HepG2 (cell line): ENCODE results near the gene ACSL6. TPM values are rescaled to one million over a fixed set of nuclear protein-coding genes. Genes with fewer than 3 reads are reported as not detected.

Source experiments
- ETV6 ChIP-seq: sonication (generic); formaldehyde crosslinking; conservative IDR thresholded peaks from 2 replicates; pipeline ENCODE4 v1.4.0; 2020; ENCODE audit warnings: missing genetic modification reagents
- FOSL2 ChIP-seq: sonication (generic); formaldehyde crosslinking; IDR thresholded peaks from 2 replicates; pipeline ENCODE4 v1.4.0; 2020; ENCODE audit warnings: missing genetic modification reagents
- MBNL3 ChIP-seq: fragments of 250-450 bp; sonication (Bioruptor Pico); conservative IDR thresholded peaks from 2 replicates; pipeline ENCODE4 v1.8.0; 2022; ENCODE audit warnings: mild to moderate bottlenecking, inconsistent platforms
- NFIC ChIP-seq: IDR thresholded peaks from 2 replicates; pipeline ENCODE4 v1.6.1; 2012; ENCODE audit warnings: mild to moderate bottlenecking, low read length, inconsistent platforms
- NFKBIZ ChIP-seq: IDR thresholded peaks from 2 replicates; pipeline ENCODE4 v1.6.1; 2018; ENCODE audit warnings: missing genetic modification reagents, missing compliant biosample characterization
- PPARG ChIP-seq: conservative IDR thresholded peaks from 2 replicates; pipeline ENCODE4 v1.6.1; 2016; ENCODE audit warnings: missing biosample characterization, missing genetic modification reagents
- RARG ChIP-seq: sonication (generic); formaldehyde crosslinking; IDR thresholded peaks from 2 replicates; pipeline ENCODE4 v1.4.0; 2020; ENCODE audit warnings: low read depth, mild to moderate bottlenecking, missing genetic modification reagents
- TEAD2 ChIP-seq: sonication (generic); formaldehyde crosslinking; IDR thresholded peaks from 2 replicates; pipeline ENCODE4 v1.9.0; 2021; ENCODE audit warnings: missing genetic modification reagents
- TP53 ChIP-seq: sonication (generic); formaldehyde crosslinking; conservative IDR thresholded peaks from 2 replicates; pipeline ENCODE4 v1.4.0; 2020; ENCODE audit warnings: missing genetic modification reagents
- ZNF17 ChIP-seq: sonication (generic); formaldehyde crosslinking; IDR thresholded peaks from 2 replicates; pipeline ENCODE4 v1.5.0; 2020; ENCODE audit warnings: mild to moderate bottlenecking, missing genetic modification reagents
- ZNF629 ChIP-seq: sonication (generic); formaldehyde crosslinking; conservative IDR thresholded peaks from 2 replicates; pipeline ENCODE4 v1.5.0; 2020; ENCODE audit warnings: missing genetic modification reagents
- ZNF775 ChIP-seq: sonication (generic); formaldehyde crosslinking; IDR thresholded peaks from 2 replicates; pipeline ENCODE4 v1.4.0; 2020; ENCODE audit warnings: missing genetic modification reagents, mild to moderate bottlenecking, moderate library complexity, borderline replicate concordance
- ZSCAN30 ChIP-seq: sonication (generic); formaldehyde crosslinking; IDR thresholded peaks from 2 replicates; pipeline ENCODE4 v1.5.0; 2020; ENCODE audit warnings: mild to moderate bottlenecking, missing genetic modification reagents
- polyA plus RNA-seq, 8 experiments: library from polyadenylated mRNA; depleted of rRNA in 3 of 8; stranded (reverse) in 7 of 8; unstranded in 1 of 8; fragments of >200 nt; fragmentation: Illumina TruSeq in 4 of 8; extraction: Trizol in 4 of 8; gene quantifications; 2 replicates each; pipeline versions ENCODE4 v1.2.1 to v1.2.3, GENCODE V29; 2011 to 2016; ENCODE audit warnings: low read depth in 4 of 8, missing spikeins in 1 of 8, mixed read lengths in 1 of 8; ENCODE audit not compliant: insufficient read depth in 1 of 8
- total RNA-seq, 5 experiments: library from RNA; depleted of rRNA; stranded (reverse); fragments of >200 nt; fragmentation: Illumina TruSeq; extraction: Trizol; gene quantifications; 2 replicates each; pipeline ENCODE4 v1.2.3, GENCODE V29; 2016; ENCODE audit warnings: low read depth in 1 of 5
- TF ChIP-seq, protein P1 (sequence below): sonication (generic); formaldehyde crosslinking; IDR thresholded peaks from 2 replicates; pipeline ENCODE4 v1.5.1; 2020; ENCODE audit warnings: missing genetic modification reagents, mild to moderate bottlenecking, borderline replicate concordance
- TF ChIP-seq, protein P2 (sequence below): sonication (generic); formaldehyde crosslinking; IDR thresholded peaks from 2 replicates; pipeline ENCODE4 v1.5.0; 2020; ENCODE audit warnings: missing genetic modification reagents
- TF ChIP-seq, protein P3 (sequence below): sonication (generic); formaldehyde crosslinking; IDR thresholded peaks from 2 replicates; pipeline ENCODE4 v1.5.0; 2020; ENCODE audit warnings: mild to moderate bottlenecking, missing genetic modification reagents, borderline replicate concordance
- TF ChIP-seq, protein P4 (sequence below): sonication (generic); formaldehyde crosslinking; IDR thresholded peaks from 2 replicates; pipeline ENCODE4 v1.9.0; 2021; ENCODE audit warnings: missing genetic modification reagents, mild to moderate bottlenecking, borderline replicate concordance

The ACSL6 gene
- total and polyA plus RNA-seq, 2 of the 13 experiments (the other 11 are each of a cell fraction or from before 2014, with no cell fraction given), result 3.7 to 3.8 TPM

DNA sequence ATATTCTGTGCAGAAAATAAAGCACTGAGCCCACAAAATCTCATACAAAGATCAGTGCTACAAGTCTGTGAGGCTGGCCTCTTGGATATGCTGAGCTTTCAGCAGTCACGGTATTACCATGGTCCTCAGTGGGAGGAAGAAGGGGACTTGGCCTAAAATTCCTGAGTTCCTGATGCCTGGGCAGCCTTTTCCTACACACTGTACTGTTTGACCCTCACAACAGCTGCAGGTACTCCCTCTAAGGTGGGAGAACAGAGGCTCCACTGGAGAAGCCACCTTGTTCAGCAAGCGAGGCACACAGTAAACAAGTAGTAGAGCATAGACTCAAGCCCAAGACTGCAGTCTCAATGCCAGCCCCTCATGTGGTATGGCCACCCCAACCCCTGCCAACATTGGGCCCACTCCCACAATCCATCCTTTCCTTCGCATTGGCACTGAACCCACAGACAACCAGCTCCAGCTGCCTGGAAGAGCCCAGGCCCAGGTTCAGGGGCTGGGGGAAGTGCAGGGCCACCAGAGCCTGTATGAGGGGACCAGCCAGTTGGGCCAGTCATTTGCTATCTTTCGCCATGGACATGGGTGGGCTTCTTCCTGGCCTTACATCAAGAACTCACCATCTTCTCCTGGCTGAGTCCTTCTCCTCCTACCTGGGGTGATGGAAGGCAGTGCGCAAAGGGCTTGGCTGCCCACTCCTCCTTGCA, 14.3 kb downstream of the ACSL6 start (continued):
- TF ChIP-seq, protein P1, sequence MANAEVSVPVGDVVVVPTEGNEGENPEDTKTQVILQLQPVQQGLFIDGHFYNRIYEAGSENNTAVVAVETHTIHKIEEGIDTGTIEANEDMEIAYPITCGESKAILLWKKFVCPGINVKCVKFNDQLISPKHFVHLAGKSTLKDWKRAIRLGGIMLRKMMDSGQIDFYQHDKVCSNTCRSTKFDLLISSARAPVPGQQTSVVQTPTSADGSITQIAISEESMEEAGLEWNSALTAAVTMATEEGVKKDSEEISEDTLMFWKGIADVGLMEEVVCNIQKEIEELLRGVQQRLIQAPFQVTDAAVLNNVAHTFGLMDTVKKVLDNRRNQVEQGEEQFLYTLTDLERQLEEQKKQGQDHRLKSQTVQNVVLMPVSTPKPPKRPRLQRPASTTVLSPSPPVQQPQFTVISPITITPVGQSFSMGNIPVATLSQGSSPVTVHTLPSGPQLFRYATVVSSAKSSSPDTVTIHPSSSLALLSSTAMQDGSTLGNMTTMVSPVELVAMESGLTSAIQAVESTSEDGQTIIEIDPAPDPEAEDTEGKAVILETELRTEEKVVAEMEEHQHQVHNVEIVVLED (CRISPR knock-in tag), result no peak
- TF ChIP-seq RARG (CRISPR knock-in tag), result 0 out of 2 replicates have a peak, but pooled peaks have one; percentile 70
- no peak for TF ChIP-seq TEAD2 (CRISPR knock-in tag)
- no peak for TF ChIP-seq ZNF775 (CRISPR knock-in tag)
- TF ChIP-seq PPARG, result no peak
- TF ChIP-seq NFIC, result no peak
- no peak for TF ChIP-seq ZNF629 (CRISPR knock-in tag)
- TF ChIP-seq, protein P2, sequence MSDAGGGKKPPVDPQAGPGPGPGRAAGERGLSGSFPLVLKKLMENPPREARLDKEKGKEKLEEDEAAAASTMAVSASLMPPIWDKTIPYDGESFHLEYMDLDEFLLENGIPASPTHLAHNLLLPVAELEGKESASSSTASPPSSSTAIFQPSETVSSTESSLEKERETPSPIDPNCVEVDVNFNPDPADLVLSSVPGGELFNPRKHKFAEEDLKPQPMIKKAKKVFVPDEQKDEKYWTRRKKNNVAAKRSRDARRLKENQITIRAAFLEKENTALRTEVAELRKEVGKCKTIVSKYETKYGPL (CRISPR knock-in tag), result no peak
- TF ChIP-seq, protein P3, sequence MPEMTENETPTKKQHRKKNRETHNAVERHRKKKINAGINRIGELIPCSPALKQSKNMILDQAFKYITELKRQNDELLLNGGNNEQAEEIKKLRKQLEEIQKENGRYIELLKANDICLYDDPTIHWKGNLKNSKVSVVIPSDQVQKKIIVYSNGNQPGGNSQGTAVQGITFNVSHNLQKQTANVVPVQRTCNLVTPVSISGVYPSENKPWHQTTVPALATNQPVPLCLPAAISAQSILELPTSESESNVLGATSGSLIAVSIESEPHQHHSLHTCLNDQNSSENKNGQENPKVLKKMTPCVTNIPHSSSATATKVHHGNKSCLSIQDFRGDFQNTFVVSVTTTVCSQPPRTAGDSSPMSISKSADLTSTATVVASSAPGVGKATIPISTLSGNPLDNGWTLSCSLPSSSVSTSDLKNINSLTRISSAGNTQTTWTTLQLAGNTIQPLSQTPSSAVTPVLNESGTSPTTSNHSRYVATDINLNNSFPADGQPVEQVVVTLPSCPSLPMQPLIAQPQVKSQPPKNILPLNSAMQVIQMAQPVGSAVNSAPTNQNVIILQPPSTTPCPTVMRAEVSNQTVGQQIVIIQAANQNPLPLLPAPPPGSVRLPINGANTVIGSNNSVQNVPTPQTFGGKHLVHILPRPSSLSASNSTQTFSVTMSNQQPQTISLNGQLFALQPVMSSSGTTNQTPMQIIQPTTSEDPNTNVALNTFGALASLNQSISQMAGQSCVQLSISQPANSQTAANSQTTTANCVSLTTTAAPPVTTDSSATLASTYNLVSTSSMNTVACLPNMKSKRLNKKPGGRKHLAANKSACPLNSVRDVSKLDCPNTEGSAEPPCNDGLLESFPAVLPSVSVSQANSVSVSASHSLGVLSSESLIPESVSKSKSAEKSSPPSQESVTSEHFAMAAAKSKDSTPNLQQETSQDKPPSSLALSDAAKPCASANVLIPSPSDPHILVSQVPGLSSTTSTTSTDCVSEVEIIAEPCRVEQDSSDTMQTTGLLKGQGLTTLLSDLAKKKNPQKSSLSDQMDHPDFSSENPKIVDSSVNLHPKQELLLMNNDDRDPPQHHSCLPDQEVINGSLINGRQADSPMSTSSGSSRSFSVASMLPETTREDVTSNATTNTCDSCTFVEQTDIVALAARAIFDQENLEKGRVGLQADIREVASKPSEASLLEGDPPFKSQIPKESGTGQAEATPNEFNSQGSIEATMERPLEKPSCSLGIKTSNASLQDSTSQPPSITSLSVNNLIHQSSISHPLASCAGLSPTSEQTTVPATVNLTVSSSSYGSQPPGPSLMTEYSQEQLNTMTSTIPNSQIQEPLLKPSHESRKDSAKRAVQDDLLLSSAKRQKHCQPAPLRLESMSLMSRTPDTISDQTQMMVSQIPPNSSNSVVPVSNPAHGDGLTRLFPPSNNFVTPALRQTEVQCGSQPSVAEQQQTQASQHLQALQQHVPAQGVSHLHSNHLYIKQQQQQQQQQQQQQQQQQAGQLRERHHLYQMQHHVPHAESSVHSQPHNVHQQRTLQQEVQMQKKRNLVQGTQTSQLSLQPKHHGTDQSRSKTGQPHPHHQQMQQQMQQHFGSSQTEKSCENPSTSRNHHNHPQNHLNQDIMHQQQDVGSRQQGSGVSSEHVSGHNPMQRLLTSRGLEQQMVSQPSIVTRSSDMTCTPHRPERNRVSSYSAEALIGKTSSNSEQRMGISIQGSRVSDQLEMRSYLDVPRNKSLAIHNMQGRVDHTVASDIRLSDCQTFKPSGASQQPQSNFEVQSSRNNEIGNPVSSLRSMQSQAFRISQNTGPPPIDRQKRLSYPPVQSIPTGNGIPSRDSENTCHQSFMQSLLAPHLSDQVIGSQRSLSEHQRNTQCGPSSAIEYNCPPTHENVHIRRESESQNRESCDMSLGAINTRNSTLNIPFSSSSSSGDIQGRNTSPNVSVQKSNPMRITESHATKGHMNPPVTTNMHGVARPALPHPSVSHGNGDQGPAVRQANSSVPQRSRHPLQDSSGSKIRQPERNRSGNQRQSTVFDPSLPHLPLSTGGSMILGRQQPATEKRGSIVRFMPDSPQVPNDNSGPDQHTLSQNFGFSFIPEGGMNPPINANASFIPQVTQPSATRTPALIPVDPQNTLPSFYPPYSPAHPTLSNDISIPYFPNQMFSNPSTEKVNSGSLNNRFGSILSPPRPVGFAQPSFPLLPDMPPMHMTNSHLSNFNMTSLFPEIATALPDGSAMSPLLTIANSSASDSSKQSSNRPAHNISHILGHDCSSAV, result no peak
- no peak for TF ChIP-seq TP53 (CRISPR knock-in tag)
- TF ChIP-seq FOSL2, result no peak
- TF ChIP-seq MBNL3, result no peak
- TF ChIP-seq, protein P4, sequence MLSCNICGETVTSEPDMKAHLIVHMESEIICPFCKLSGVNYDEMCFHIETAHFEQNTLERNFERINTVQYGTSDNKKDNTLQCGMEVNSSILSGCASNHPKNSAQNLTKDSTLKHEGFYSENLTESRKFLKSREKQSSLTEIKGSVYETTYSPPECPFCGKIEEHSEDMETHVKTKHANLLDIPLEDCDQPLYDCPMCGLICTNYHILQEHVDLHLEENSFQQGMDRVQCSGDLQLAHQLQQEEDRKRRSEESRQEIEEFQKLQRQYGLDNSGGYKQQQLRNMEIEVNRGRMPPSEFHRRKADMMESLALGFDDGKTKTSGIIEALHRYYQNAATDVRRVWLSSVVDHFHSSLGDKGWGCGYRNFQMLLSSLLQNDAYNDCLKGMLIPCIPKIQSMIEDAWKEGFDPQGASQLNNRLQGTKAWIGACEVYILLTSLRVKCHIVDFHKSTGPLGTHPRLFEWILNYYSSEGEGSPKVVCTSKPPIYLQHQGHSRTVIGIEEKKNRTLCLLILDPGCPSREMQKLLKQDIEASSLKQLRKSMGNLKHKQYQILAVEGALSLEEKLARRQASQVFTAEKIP (CRISPR knock-in tag), result no peak
- TF ChIP-seq ZNF17 (CRISPR knock-in tag), result no peak
- TF ChIP-seq NFKBIZ (CRISPR knock-in tag), result no peak
- TF ChIP-seq ZSCAN30 (CRISPR knock-in tag), result no peak
- TF ChIP-seq ETV6 (CRISPR knock-in tag), result no peak
